GM18517 (cell line): Measurements from ENCODE around the gene NUMB.

Experiments used
- ATAC-seq: cut with Tn5 transposase; IDR thresholded peaks from one replicate; pipeline ENCODE4 v1.9.1; 2021; ENCODE audit warnings: mild to moderate bottlenecking, moderate library complexity; ENCODE audit not compliant: unreplicated experiment

NUMB gene

GRCh38 chr14:73458183-73458976, at the start of gene NUMB:
NUMB (minus strand) TSS chr14:73458546; CDS start chr14:73355751, 102,795 bp downstream.
- ATAC-seq = peak; percentile 93

GRCh38 chr14:73503648-73504047, 45.3 kb upstream of the NUMB start:
- ATAC-seq = no peak

- no peak for ATAC-seq
Observed at GRCh38 chr14:73502017-73502619, 43.8 kb upstream of the NUMB start.

- no peak for ATAC-seq
Observed at GRCh38 chr14:73500360-73500759, 42.0 kb upstream of the NUMB start.

- ATAC-seq = no peak
Observed at GRCh38 chr14:73494593-73494992, 36.2 kb upstream of the NUMB start.

- no peak for ATAC-seq
Observed at GRCh38 chr14:73492670-73493069, 34.3 kb upstream of the NUMB start.

GRCh38 chr14:73492043-73492552, 33.8 kb upstream of the NUMB start:
- no peak for ATAC-seq

- ATAC-seq = peak; percentile 49
Observed at GRCh38 chr14:73491256-73492042, 33.1 kb upstream of the NUMB start.

- ATAC-seq = no peak
Observed at GRCh38 chr14:73489481-73490175, 31.3 kb upstream of the NUMB start.

GRCh38 chr14:73478684-73479083, 20.3 kb upstream of the NUMB start:
- no peak for ATAC-seq

GRCh38 chr14:73477618-73478266, 19.4 kb upstream of the NUMB start:
- no peak for ATAC-seq

GRCh38 chr14:73476451-73476931, 18.1 kb upstream of the NUMB start:
- ATAC-seq = no peak

- no peak for ATAC-seq
Observed at GRCh38 chr14:73474952-73475351, 16.6 kb upstream of the NUMB start.

GRCh38 chr14:73472185-73473114, 14.1 kb upstream of the NUMB start:
- peak; percentile 56 for ATAC-seq

- no peak for ATAC-seq
Observed at GRCh38 chr14:73471582-73472184, 13.3 kb upstream of the NUMB start.

GRCh38 chr14:73468828-73469375, 10.6 kb upstream of the NUMB start:
- ATAC-seq = no peak

GRCh38 chr14:73467800-73468199, 9.5 kb upstream of the NUMB start:
- no peak for ATAC-seq

GRCh38 chr14:73467377-73467776, 9.0 kb upstream of the NUMB start:
- ATAC-seq = no peak
